ACHN (cell line): Measurements from ENCODE around the gene PHPT1.

Experiments
- DNase-seq: peaks from one replicate; pipeline ENCODE4 v3.0.0-alpha.2; 2015
- in situ Hi-C: cut with HindIII; loops from 2 replicates; pipeline ENCODE4 v1.10.0; 2017; ENCODE audit warnings: low sequenced_read_pairs, low pct_ligation_motif_present, low pct_unique_long_range_greater_than_20kb

Gene PHPT1

DNA sequence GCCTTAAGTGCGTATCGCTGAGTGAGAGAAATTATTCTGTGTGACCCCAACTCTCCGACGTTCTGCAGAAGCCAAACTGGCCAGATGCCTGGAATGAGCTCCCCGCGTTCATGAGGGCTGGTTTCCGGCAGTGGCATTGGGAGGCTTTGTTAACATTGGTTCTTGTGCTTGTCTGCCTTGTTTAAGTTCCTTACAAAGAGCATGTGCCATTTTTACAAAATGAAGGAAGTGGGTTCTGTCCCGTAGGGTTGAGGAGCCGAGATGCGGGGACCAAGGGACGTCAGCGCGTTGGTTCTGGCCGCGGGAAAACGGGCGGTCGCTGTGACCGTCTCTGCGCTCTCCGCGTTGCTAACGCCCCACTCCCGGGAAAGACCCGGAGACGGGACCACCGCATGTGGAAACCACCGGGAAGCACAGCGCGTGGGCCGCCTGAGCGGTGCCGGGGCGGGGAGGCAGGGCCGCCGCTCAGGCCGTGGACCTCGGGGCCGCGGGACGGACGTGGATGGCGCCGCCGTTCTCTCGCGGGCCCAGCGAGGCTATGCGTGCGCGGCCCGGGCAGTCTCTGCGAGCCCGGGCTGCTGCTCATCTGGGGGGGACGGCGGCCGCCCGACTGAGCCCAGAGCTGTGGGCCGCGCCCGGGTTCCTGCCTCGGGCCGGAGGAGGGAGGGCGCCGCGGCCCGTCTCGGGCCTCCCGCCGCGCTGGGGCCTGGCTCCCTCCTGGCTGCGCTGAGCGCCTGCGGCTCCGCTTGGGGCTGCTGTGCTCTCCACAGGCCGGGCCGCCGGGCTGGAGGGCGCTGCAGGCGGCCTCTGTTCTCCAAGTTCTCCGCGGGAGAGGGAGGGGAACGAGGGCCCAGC lies 28.0 kb upstream of the PHPT1 start:
- in situ Hi-C loops = no loop called here
- no peak for DNase-seq

DNA sequence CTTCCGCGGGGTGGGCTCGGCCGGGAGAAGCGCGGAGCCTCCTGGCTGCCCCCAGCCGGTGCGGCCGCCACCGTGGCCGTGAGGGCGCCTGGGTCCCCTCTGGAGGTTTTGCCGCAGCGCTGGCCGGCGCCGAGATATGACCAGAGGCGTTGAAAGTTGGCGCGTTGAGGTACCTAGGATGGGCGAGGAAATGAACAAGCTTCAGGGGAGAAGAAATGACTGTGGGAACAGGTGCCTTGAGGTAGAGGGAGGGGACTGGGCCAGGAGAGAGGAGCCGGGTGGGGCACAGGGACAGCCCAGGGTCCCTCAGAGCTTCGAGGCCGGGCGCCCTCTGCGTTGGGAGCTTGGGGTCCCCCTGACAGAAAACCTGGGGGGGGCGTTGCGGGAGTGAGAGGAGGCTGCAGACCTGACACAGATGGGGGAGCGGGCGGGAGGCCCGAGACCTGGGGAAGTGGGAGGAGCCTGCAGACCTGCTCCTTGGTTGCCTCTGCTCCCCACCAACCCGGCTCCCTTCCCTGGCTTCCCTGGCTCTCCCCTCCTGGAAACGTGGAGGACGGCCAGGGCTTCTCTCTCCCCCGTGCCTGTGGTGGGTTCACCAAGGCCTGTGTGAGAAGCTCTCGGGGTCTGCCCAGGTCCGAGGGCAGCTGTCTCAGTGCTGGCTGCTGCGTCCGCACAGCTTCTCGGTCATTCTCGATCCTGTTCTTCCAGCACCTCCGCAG lies 27.2 kb upstream of the PHPT1 start:
- no peak for DNase-seq
- in situ Hi-C loops = no loop called here

DNA sequence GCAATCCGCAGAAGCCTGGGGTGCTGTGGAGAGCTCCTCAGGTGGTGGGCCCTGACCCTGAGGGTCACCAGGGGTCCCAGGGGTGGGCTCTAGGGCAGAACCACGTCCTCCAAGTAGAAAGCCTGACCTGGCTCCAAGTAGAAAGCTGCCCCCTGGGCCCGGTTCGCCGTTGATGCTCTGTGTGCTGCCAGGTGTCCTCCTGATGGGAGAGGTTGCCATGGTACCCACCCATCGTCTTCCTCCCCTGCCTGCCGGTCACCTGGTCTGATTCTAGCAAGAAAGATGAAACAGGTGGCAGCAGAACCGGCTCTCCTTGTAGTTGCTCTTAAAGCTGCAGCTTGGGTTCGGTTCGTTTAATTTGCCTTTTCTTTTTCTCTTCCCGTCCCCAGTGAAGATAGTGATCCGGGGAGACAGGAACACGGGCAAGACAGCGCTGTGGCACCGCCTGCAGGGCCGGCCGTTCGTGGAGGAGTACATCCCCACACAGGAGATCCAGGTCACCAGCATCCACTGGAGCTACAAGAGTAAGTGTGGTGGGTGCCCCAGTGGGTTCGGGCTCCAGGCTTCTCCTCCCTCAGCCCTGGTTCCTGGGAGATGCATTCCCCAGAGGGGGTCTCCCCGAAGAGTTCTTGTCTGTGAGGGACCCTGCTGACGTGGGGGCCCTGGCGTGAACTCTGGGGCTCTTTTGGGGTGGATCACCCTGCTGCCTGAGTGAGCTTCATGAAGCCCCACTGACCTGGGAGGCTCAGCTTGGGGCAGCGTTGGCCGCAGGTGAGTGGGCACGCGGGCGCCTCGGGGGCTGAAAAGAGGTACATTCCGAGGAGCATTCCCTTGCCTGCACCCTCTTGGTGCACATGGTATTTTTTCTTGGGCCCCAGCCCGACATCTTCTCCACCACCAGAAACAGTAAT lies 25.8 kb upstream of the PHPT1 start:
- no peak for DNase-seq
- in situ Hi-C loops = no loop called here

DNA sequence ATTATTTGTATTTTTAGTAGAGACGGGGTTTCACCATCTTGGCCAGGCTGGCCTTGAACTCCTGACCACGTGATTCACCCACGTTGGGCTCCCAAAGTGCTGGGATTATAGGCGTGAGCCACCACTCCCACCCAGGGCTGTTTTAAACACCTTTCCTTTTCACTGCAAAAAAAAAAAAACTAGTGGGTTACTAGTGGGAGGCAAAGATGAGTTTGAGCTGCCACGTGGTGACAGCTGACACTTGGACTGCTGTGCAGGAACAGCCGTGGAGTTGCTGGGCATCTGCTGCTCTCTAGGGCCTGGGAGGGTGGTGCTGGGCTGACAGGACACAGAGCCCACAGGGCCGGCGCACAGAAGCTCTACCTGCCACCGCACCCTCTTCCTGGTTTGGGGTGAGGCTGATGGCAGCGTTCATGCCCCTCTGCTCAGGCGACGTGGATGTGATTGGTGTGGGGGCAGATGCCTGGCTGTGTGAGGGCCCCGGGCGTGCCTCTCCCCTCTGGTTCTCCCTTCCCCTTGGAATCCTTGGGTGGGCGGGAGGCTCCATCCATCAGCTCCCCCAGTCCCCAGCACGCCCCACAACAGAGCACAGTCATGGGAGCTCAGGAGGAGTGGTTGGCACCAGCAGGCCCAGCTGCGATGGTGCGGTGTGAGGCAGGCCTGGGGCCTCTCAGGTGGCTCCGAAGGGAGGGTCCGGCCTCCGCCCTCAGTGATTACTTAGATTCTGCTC lies 24.5 kb upstream of the PHPT1 start:
- DNase-seq = no peak
- in situ Hi-C loops = no loop called here

DNA sequence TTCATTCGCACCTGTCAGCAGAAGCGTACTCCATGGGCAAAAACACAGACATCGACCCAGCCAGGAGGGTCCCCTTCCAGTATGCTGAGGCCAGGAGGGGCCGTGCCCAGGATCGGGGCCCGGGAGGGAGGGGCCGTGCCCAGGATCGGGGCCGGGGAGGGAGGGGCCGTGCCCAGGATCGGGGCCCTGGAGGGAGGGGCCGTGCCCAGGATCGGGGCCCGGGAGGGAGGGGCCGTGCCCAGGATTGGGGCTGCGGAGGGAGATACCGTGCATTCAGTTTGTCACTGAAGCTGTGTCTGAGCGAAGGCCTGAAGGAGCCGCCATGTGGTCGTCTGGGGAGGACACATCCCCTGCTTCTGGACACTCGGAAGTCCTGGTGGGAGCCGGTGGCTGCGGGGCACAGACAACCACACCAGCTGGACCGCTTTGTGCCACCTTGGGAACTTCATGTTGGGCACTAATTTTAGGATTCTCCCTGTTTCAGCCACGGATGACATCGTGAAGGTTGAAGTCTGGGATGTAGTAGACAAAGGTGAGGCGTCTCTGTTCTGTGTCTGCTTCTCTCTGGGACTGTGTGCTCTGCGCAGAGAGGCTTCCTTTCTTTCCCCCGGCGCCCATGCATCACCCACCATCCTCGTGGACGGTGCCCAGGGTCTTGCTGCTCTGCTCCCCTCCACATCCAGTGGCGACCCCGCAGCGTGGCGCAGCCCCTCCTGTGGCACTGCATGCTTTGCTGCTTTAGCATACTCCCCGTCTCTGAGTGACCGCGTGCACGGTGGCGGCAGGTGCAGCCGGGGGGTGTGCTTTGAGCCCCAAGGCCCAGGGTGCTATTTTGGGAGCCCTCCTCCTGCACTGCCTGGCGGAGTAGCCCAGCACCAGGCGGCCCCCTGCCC lies 23.7 kb upstream of the PHPT1 start:
- in situ Hi-C loops = no loop called here
- no peak for DNase-seq

DNA sequence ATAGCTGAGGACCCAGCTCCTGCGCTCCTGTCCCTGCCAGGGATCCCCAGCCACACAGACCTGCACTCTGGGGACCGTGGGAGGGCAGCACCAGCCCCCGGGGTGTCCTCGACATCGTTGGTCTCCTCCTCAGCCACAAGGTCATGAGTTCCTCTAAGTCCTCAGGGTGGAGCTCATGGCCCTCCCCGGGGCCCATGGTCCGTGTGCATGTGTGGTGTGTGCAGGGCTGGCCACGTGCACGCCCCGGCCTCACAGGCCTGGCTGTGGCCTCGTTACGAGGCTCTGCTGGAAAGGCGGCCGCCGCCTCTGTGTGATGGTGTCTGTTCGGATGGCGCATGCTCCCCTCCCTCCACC lies 23.0 kb upstream of the PHPT1 start:
- no peak for DNase-seq
- in situ Hi-C loops = no loop called here

DNA sequence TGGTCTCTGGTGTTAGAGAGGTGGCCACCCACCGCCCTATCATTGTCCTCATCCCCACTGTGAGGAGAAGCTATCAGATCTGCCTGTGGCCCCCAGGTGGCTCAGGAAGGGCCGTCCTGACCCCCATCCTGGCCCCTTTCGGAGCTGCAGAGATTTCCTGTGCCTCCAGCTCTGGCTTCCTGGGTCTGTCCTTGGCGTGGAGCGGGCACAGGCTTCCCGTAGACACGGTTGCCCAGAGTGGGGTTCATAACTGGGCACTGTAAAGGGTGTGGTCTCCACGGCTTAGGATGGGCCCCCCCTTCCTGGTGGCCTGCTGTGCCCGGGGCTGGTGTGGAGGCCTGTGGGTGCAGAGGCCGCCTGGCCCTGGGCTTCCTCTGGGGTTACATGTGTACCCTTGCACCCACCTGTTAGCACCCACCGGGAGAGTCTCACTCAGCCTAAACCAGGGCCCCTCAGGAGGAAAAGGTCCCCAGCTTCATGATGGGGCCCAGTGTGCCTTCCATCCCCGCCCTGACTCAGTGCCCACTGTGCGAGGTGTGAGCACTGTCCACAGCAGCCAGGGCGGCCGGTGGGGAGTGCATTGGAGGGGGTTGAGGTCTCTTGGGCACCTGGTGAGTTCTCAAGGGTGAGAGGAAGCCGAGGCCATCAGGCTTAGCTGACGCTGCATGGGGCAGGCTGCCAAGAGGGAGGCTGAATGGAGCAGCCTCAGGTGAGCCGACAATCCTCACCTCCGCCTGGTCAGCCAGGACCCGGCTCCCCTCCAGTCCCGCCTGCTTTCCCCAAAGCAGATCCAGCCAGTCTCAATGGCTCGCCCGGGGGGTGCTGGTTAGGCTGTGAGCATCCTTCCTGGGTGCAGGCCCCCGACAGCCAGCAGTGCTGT lies 22.3 kb upstream of the PHPT1 start:
- no peak for DNase-seq
- in situ Hi-C loops = no loop called here

DNA sequence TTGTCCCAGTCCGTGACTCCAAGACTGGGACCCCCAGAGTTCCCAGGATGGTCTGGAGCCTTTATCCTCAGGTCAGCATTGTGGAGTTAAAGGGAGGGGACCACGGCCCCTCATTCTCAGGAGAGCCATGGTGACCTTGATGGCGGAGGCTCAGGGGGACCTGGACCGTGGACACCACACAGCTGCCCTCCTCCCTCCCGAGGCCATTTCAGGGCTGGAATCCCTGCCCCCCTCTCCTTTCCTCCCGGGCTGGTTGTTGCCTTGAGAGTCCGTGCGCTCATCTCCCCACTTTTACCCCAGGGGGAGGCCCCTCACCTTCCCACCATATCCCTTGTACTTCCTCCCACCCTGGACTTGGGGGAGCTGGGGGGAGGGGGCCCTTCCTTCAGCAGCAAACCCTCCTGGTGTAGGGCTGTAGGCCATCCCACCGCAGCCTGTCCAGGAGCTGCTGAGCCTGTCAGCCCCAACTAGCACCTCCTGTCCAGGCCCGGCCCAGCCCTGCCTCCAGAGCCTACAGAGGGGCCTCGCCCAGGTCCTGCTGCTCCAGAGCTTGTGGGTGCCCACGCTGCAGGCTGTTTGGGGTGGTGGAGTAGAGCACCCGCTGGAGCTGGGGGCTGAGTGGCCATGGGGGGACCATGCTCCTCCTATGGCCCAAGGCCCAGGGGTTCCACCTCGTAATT lies 21.3 kb upstream of the PHPT1 start:
- DNase-seq = no peak
- in situ Hi-C loops = no loop called here

DNA sequence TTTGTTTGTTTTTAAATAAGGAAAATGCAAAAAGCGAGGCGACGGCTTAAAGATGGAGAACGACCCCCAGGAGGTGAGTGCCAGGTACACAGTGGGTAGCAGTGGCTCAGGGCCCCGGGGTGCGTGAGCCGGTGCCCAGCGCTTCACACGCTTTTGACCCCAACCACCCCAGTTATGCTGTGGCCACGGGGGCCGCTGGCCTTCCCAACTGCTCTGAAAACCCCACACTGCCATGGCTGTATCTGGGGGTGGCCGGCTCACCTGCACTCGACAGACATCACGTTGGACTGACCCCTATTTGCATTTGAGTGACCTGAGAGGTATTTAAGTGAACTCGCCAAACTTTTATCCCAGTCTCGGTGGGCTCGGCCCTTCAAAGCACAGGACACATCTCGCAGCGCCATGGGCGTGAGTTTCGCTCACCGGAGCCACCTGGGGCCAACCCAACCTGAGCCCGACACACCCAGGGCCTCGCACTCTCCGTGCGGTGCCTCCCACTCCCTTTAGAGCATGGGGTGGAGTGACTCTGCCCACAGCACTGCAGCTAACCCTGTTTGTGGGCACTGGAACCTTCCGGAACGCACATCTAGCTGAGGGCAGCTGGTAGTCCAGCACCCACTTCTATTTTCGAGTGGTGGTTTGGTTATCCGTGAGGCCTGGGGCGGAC lies 20.6 kb upstream of the PHPT1 start:
- DNase-seq = no peak
- in situ Hi-C loops = no loop called here

DNA sequence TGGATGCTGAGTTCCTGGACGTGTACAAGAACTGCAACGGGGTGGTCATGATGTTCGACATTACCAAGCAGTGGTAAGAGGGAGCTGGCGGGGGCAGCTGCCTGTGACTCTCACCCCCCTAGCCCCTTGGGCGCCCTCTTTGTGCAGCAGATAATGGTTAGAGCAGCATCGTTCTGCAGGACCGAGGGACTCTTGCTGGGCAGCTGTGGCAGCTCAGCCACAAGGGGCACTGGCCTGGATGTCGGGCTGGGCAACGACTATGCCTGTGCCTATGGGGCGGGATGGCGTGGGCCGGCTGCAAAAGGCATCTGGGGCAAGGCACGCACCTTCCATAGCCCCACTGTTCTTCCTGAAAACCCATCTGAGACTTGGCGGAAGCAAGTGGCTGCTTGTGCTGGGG lies 19.8 kb upstream of the PHPT1 start:
- DNase-seq = no peak
- in situ Hi-C loops = no loop called here

DNA sequence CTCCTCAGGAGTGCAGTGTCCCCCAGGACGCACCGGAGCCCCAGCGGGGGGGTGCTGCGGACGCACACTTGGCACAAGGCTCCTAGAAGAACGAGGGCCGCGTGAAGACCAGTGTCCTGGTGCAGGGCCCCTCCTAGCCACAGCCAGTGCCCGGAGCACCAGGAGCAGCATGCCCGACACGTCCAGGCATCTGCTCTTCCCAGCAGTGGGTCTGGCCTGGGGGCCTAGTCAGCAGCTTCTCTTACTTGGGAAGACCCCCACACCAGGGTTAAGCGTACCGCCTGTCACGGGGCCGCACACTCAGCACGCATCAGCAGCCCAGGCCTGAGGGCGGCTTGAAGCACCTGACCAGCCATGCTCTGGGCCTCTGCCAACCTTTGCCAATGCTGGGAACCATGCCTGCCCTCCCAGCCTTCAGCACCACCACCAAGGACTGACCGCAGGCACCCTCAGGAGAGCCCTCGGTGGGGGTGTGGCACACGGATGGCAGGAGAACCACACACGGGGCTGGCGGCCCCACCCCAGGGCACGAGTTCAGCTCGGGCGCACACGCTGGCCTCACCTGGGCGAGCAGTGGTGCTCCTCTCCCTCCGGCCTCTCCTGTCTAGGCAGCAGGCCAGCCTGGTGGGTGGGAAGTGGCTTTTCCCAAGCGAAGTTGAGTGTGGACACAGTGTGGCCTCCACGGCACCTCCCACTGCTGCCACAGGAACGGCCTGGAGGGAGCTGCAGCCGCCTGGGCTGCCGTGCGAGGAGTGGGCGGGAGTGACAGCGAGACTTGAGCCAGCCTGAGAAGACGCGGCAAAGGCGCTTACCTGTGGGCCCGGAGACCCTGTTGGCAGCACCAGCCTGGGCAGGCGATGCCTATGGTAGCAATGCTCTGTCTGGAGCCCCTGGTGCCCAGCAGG lies 19.0 kb upstream of the PHPT1 start:
- in situ Hi-C loops = no loop called here
- no peak for DNase-seq

DNA sequence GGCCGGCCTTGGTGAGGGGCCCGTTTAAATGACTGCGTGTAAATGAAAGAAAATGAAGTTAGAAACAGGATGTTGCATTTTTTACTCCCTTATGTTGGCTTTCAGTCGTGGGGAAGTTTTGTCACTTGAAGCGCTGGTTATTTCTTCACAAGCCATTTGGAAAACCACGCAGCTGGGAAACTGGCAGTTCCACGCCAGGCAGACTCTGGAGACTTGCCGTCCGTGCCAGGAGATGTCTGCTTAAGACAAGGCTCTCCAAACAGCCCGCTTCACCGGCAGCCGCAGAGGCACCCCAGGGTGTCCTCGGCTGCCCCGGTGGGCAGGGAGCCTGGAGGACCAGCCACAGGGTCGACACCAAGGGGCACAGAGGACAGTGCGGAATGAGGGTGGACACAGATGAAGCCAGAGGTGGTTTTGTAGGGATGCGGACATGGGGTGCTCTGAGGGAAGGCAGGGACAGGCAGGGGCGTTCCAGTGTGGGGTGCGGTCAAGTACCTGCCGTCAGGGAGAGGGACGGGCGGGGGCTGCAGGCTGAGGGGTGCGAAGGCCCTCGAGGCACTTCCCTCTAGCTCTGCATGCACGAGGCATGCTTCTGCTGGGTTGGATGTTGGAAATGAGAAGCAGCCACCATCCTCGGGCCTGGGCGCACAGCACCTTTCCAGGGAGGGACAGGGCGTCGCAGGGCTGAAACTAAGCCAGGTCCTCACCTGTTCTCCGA lies 18.0 kb upstream of the PHPT1 start:
- in situ Hi-C loops = no loop called here

DNA sequence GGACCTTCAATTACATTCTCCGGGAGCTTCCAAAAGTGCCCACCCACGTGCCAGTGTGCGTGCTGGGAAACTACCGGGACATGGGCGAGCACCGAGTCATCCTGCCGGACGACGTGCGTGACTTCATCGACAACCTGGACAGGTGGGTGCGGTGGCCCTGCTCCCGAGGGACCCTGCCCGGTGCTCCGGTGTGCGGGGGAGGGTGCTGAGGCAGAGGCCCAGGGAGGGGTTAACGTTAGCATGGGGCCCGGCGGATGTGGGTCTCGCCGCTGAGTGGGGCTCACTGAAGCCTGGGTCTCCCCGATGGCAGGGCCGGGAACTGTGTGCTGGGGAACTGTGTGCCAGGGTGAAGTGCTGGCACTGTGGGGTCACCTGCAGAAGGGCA lies 17.5 kb upstream of the PHPT1 start:
- DNase-seq = no peak
- in situ Hi-C loops = no loop called here

More for the DNA sequence above, 18.0 kb upstream of the PHPT1 start:
- DNase-seq = no peak

DNA sequence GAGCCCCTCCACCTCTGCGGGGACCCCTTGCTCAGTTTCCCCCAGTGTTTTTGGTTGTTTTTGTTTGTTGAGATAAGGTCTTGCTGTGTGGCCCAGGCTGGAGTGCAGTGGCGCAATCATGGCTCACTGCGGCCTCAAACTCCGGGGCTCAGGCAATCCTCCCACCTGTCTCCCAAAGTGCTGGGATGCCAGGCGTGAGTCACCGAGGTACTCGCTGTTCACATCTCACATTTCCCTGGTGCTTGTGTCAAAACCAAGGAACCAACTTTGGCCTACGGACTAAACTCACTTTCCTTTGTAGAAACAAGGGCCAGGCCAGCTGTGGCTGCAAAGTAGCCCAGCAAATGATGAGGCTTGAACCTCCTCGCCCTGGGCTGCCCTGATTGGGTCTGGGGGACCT lies 16.6 kb upstream of the PHPT1 start:
- in situ Hi-C loops = no loop called here
- DNase-seq = no peak
